Stimulated activated CD8-positive, alpha-beta memory T cell treated with anti-CD3 and anti-CD28 coated beads, Interleukin-7, amount 100 ng/mL, for 24 hours (primary cell): ENCODE data around the gene PLSCR2.
"Not testable (repeated sequence)": the region's sequence is repeated elsewhere in the genome, so short reads cannot be mapped to it uniquely, and the experiment has no call there.

Experiments
- DNase-seq: peaks from one replicate; pipeline ENCODE4 v3.0.0-alpha.2; 2020; ENCODE audit warnings: low read depth

Gene PLSCR2

GRCh38 chr3:146485297-146485696, 15.9 kb upstream of the PLSCR2 start:
- DNase-seq, result no peak

- no peak for DNase-seq
Measured at GRCh38 chr3:146476094-146476740, 6.9 kb upstream of the PLSCR2 start.

GRCh38 chr3:146474976-146475375, 5.6 kb upstream of the PLSCR2 start:
- DNase-seq, result not testable (repeated sequence)

- no peak for DNase-seq
Measured at GRCh38 chr3:146473726-146474125, 4.4 kb upstream of the PLSCR2 start.

GRCh38 chr3:146472611-146473010, 3.2 kb upstream of the PLSCR2 start:
- DNase-seq, result no peak

- no peak for DNase-seq
Measured at GRCh38 chr3:146471012-146471411, 1.7 kb upstream of the PLSCR2 start.

- no peak for DNase-seq
Measured at GRCh38 chr3:146470425-146470990, 1.1 kb upstream of the PLSCR2 start.

- no peak for DNase-seq
Measured at GRCh38 chr3:146468671-146469149, 651 bp downstream of the PLSCR2 start.

GRCh38 chr3:146468234-146468633, 1.1 kb downstream of the PLSCR2 start:
- no peak for DNase-seq

- DNase-seq, result no peak
Measured at GRCh38 chr3:146466604-146467003, 2.8 kb downstream of the PLSCR2 start.

- DNase-seq, result no peak
Measured at GRCh38 chr3:146465693-146466465, 3.5 kb downstream of the PLSCR2 start.

- DNase-seq, result no peak
Measured at GRCh38 chr3:146464783-146465182, 4.6 kb downstream of the PLSCR2 start.

- DNase-seq, result no peak
Measured at GRCh38 chr3:146464005-146464595, 5.3 kb downstream of the PLSCR2 start.

- no peak for DNase-seq
Measured at GRCh38 chr3:146454796-146455195, 14.6 kb downstream of the PLSCR2 start.

- no peak for DNase-seq
Measured at GRCh38 chr3:146449613-146450012, 19.7 kb downstream of the PLSCR2 start.

- DNase-seq, result no peak
Measured at GRCh38 chr3:146449076-146449475, 20.3 kb downstream of the PLSCR2 start.

- DNase-seq, result no peak
Measured at GRCh38 chr3:146446026-146446425, 23.3 kb downstream of the PLSCR2 start.

- DNase-seq, result not testable (repeated sequence)
Measured at GRCh38 chr3:146440310-146440709, 29.1 kb downstream of the PLSCR2 start.

- no peak for DNase-seq
Measured at GRCh38 chr3:146432066-146432465, 37.3 kb downstream of the PLSCR2 start.

GRCh38 chr3:146431240-146431639, 38.1 kb downstream of the PLSCR2 start:
- DNase-seq, result no peak

- DNase-seq, result no peak
Measured at GRCh38 chr3:146425341-146425740, 44.0 kb downstream of the PLSCR2 start.

GRCh38 chr3:146421819-146422759, 47.3 kb downstream of the PLSCR2 start:
- no peak for DNase-seq
